ENCODE results near the gene PRRG4.
"Not testable (repeated sequence)": the region's sequence is repeated elsewhere in the genome, so short reads cannot be mapped to it uniquely, and the experiment has no call there.

DNA sequence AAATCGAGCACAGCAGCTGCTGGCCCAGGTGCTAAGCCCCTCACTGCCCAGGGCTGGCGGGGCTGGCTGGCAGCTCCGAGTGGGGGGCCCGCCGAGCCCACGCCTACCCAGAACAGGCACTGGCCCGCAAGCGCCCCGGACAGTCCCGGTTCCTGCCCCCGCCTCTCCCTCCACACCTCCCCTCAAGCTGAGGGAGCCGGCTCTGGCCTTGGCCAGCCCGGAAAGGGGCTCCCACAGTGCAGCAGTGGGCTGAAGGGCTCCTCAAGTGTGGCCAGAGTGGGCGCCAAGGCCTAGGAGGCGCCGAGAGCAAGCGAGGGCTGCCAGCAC, 58.6 kb downstream of the PRRG4 start:
- TF ChIP-seq, protein P1, sequence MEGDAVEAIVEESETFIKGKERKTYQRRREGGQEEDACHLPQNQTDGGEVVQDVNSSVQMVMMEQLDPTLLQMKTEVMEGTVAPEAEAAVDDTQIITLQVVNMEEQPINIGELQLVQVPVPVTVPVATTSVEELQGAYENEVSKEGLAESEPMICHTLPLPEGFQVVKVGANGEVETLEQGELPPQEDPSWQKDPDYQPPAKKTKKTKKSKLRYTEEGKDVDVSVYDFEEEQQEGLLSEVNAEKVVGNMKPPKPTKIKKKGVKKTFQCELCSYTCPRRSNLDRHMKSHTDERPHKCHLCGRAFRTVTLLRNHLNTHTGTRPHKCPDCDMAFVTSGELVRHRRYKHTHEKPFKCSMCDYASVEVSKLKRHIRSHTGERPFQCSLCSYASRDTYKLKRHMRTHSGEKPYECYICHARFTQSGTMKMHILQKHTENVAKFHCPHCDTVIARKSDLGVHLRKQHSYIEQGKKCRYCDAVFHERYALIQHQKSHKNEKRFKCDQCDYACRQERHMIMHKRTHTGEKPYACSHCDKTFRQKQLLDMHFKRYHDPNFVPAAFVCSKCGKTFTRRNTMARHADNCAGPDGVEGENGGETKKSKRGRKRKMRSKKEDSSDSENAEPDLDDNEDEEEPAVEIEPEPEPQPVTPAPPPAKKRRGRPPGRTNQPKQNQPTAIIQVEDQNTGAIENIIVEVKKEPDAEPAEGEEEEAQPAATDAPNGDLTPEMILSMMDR (conservative IDR thresholded peaks at IDR 0.05) = not testable (repeated sequence)
- TF ChIP-seq ZFX (IDR thresholded peaks at IDR 0.05) = not testable (repeated sequence)

Measured in C4-2B (cell line).